ENCODE results near the gene CYP46A1. TPM values are rescaled to one million over a fixed set of nuclear protein-coding genes. Genes with fewer than 3 reads are reported as not detected.

The CYP46A1 gene
- total and polyA plus RNA-seq, 9 donors = 2.3 to 6.3 (median 3.7) TPM

DNA sequence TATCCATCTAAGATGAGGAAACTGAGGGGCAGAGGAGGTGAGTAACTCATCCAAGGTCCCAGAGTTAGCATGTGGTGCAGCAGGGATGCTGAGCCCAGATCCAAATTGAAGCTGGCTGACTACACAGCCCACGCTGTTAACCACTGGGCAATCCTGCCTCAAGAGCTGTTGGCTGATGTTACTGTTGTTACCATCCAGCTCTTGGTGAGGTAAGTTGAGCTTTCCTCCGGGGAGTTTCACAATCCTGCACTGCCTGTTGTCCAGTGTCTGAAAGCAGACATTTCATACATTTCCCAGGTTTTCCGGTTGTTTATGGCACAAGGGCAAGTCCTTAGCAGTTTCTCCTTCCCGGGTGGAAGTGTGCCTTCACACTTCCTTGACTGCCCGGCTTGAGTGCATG, 14.5 kb downstream of the CYP46A1 start:
- Histone ChIP-seq H3K36me3 (ENCODE audit: control insufficient read depth, insufficient read depth, low read length) (no peaks in the 10 kb centered on the region), H3K9me3 (replicated peaks; ENCODE audit: control insufficient read depth, low read depth, low read length) (peaks cover 13% of the 10 kb centered on the region), H3K27ac (ENCODE audit: low read length) (no peak overlapping the region), H3K4me3 (ENCODE audit: low read length) (no peak overlapping the region), H3K27me3 (ENCODE audit: control insufficient read depth, insufficient read depth, low read length) (no peaks in the 10 kb centered on the region), H3K4me1 (ENCODE audit: control insufficient read depth, insufficient read depth, low read length) (no peaks in the 10 kb centered on the region)
- WGBS (ENCODE audit: insufficient coverage) = 47% methylated on average over 4 of the region's 5 CpGs
- no peak for DNase-seq

DNA sequence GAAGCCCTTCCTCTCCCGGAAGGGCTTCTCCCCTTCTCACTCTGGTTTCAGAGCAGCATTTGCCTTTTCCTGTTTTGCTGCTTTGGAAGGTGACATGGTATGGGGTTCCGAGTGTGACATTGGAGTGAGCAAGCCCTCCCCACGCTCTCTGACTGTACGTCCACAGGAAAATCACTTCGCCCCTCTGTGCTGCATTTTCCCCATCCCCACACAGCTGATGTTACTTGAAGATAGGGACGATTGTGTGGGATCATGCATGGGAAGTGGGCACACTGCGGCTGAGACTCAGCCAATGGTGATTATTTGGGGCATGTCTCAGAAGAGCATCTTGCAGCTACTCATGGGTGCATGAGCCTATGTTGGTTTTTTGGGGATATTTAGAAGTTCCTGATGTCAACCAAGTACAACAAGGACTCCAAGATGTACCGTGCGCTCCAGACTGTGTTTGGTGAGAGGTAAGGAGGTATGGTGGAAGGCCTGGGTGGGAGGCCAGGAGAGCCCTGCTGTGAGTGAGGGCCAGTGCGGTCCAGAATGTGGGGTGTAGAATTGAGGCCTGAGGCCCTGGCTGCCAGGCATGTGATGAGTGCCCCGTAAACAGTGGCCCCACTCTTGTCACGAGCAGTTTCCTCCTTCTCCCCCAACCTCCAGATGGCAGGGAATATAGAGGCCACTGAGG, 15.1 kb downstream of the CYP46A1 start:
- Histone ChIP-seq H3K36me3 (ENCODE audit: control insufficient read depth, insufficient read depth, low read length) (no peaks in the 10 kb centered on the region), H3K4me1 (ENCODE audit: control insufficient read depth, insufficient read depth, low read length) (no peaks in the 10 kb centered on the region), H3K27ac (ENCODE audit: low read length) (no peak overlapping the region), H3K4me3 (ENCODE audit: low read length) (no peak overlapping the region), H3K27me3 (ENCODE audit: control insufficient read depth, insufficient read depth, low read length) (no peaks in the 10 kb centered on the region), H3K9me3 (replicated peaks; ENCODE audit: control insufficient read depth, low read depth, low read length) (peaks cover 15% of the 10 kb centered on the region)
- DNase-seq = no peak
- WGBS (ENCODE audit: insufficient coverage) = 90% methylated on average over 3 of the region's 12 CpGs

DNA sequence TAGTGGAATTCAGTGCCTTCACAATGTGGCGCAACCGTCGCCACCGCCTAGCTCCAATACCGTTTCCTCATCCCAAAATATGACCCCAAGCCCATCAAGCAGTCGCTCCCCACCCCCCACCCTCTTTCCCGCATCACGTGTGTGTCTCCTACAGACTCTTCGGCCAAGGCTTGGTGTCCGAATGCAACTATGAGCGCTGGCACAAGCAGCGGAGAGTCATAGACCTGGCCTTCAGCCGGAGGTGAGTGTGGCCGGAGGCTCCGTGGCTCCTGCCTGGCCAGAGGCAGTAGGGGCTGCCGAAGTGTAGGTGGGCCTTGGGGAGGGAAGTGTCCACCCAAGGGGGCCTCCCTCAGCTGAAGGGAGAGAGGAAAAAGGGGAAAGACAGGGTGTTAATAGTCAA, 15.8 kb downstream of the CYP46A1 start:
- Histone ChIP-seq H3K27ac (ENCODE audit: low read length) (no peak overlapping the region), H3K36me3 (ENCODE audit: control insufficient read depth, insufficient read depth, low read length) (no peaks in the 10 kb centered on the region), H3K4me3 (ENCODE audit: low read length) (no peak overlapping the region), H3K4me1 (ENCODE audit: control insufficient read depth, insufficient read depth, low read length) (no peaks in the 10 kb centered on the region), H3K27me3 (ENCODE audit: control insufficient read depth, insufficient read depth, low read length) (no peaks in the 10 kb centered on the region), H3K9me3 (replicated peaks; ENCODE audit: control insufficient read depth, low read depth, low read length) (peaks cover 15% of the 10 kb centered on the region)
- no peak for DNase-seq
- 91% methylated on average over 15 of the region's 16 CpGs for WGBS (ENCODE audit: insufficient coverage)

DNA sequence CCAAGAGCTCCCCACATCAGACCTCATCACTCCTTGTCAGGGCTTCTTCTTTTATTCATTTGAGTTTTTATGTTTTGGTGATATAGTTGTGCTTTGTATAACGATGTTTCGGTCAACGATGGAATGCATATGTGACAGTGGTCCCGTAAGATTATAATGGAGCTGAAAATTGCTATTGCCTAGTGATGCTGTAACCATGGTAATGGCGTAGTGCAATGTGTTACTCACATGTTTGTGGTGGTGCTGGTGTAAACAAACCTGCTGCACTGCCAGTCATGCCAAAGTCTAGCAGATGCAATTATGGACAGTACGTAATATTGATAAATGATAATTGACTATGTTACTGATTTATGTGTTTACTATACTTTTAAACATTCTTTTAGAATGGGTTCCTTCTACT, 16.3 kb downstream of the CYP46A1 start:
- Histone ChIP-seq H3K4me3 (ENCODE audit: low read length) (no peak overlapping the region), H3K27me3 (ENCODE audit: control insufficient read depth, insufficient read depth, low read length) (no peaks in the 10 kb centered on the region), H3K36me3 (ENCODE audit: control insufficient read depth, insufficient read depth, low read length) (no peaks in the 10 kb centered on the region), H3K4me1 (ENCODE audit: control insufficient read depth, insufficient read depth, low read length) (no peaks in the 10 kb centered on the region), H3K27ac (ENCODE audit: low read length) (no peak overlapping the region), H3K9me3 (replicated peaks; ENCODE audit: control insufficient read depth, low read depth, low read length) (peaks cover 15% of the 10 kb centered on the region)
- 89% methylated on average over 5 of the region's 6 CpGs for WGBS (ENCODE audit: insufficient coverage)
- no peak for DNase-seq

DNA sequence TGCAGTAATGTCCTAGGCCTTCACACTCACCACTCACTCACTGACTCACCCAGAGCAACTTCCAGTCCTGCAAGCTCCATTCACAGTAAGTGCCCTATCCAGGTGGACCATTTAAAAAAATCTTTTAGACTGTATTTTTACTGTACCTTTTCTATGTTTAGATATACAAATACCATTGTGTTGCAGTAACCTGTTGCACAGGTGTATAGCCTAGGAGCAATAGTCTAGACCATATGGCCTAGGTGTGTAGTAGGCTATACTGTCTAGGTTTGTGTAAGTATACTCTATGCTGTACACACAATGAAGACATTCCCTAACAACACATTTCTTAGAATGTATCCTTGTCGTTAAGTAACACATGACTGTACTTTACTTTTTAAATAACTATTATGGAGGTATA, 17.2 kb downstream of the CYP46A1 start:
- Histone ChIP-seq H3K4me3 (ENCODE audit: low read length) (no peak overlapping the region), H3K9me3 (replicated peaks; ENCODE audit: control insufficient read depth, low read depth, low read length) (peaks cover 15% of the 10 kb centered on the region), H3K27ac (ENCODE audit: low read length) (no peak overlapping the region), H3K27me3 (ENCODE audit: control insufficient read depth, insufficient read depth, low read length) (no peaks in the 10 kb centered on the region), H3K4me1 (ENCODE audit: control insufficient read depth, insufficient read depth, low read length) (no peaks in the 10 kb centered on the region), H3K36me3 (ENCODE audit: control insufficient read depth, insufficient read depth, low read length) (no peaks in the 10 kb centered on the region)
- WGBS (ENCODE audit: insufficient coverage) = no CpG with 5 or more reads among the region's 1 CpG
- DNase-seq = no peak

- Histone ChIP-seq H3K4me1 (ENCODE audit: control insufficient read depth, insufficient read depth, low read length) (no peaks in the 10 kb centered on the region), H3K9me3 (replicated peaks; ENCODE audit: control insufficient read depth, low read depth, low read length) (peaks cover 15% of the 10 kb centered on the region), H3K36me3 (ENCODE audit: control insufficient read depth, insufficient read depth, low read length) (no peaks in the 10 kb centered on the region), H3K4me3 (ENCODE audit: low read length) (no peak overlapping the region), H3K27me3 (ENCODE audit: control insufficient read depth, insufficient read depth, low read length) (no peaks in the 10 kb centered on the region), H3K27ac (ENCODE audit: low read length) (no peak overlapping the region)
- DNase-seq = no peak
Measured at GRCh38 chr14:99702115-99702514, 18.0 kb downstream of the CYP46A1 start.

- no CpG with 5 or more reads among the region's 3 CpGs for WGBS (ENCODE audit: insufficient coverage)
- H3K4me3 ChIP-seq (ENCODE audit: low read length) = no peak overlapping the region
- no peaks in the 10 kb centered on the region for H3K36me3 ChIP-seq (ENCODE audit: control insufficient read depth, insufficient read depth, low read length)
- H3K27ac ChIP-seq (ENCODE audit: low read length) = no peak overlapping the region
- peaks cover 15% of the 10 kb centered on the region for H3K9me3 ChIP-seq (replicated peaks; ENCODE audit: control insufficient read depth, low read depth, low read length)
- H3K4me1 ChIP-seq (ENCODE audit: control insufficient read depth, insufficient read depth, low read length) = no peaks in the 10 kb centered on the region
- H3K27me3 ChIP-seq (ENCODE audit: control insufficient read depth, insufficient read depth, low read length) = no peaks in the 10 kb centered on the region
- no peak for DNase-seq
Measured at GRCh38 chr14:99703381-99703780, 19.3 kb downstream of the CYP46A1 start.

GRCh38 chr14:99704037-99704436, 19.9 kb downstream of the CYP46A1 start:
- H3K9me3 ChIP-seq (replicated peaks; ENCODE audit: control insufficient read depth, low read depth, low read length) = peaks cover 19% of the 10 kb centered on the region
- H3K4me3 ChIP-seq (ENCODE audit: low read length) = no peak overlapping the region
- no peaks in the 10 kb centered on the region for H3K4me1 ChIP-seq (ENCODE audit: control insufficient read depth, insufficient read depth, low read length)
- DNase-seq = no peak
- WGBS (ENCODE audit: insufficient coverage) = no CpG with 5 or more reads among the region's 2 CpGs
- no peaks in the 10 kb centered on the region for H3K27me3 ChIP-seq (ENCODE audit: control insufficient read depth, insufficient read depth, low read length)
- H3K36me3 ChIP-seq (ENCODE audit: control insufficient read depth, insufficient read depth, low read length) = no peaks in the 10 kb centered on the region
- H3K27ac ChIP-seq (ENCODE audit: low read length) = no peak overlapping the region

DNA sequence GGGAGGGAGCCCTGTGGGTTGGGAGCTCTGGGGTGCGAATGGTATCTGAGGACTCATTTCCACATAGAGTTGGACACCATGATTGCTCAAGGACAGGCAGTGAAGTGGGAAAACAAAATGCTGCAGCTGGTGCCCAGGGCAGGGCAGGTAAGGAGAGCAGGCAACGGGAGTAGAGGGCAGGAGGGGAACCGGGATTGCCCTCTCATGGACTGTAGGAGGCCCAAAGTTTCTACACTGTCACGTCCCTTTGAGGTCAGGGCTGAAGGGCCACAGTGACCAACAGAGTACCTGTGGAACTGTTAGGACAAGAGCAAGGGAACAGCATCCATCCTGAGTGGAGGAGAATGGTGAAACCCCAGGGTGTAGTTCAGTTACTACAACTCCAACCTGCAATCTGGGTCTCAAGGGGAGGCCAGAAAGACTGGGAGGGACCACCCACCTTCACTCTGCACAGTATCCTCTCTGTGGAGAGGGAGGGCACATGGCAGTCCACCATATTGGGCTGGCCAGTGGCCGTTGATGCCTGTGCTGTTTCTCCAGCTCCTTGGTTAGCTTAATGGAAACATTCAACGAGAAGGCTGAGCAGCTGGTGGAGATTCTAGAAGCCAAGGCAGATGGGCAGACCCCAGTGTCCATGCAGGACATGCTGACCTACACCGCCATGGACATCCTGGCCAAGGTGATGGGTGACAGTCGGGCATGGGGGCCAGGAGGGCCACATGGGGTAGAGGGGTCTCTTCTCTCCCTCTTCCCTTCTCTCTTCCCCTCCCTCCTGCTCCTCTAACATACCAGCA, 22.2 kb downstream of the CYP46A1 start:
- no peak overlapping the region for H3K27ac ChIP-seq (ENCODE audit: low read length)
- peaks cover 19% of the 10 kb centered on the region for H3K9me3 ChIP-seq (replicated peaks; ENCODE audit: control insufficient read depth, low read depth, low read length)
- H3K27me3 ChIP-seq (ENCODE audit: control insufficient read depth, insufficient read depth, low read length) = no peaks in the 10 kb centered on the region
- DNase-seq = no peak
- no peaks in the 10 kb centered on the region for H3K4me1 ChIP-seq (ENCODE audit: control insufficient read depth, insufficient read depth, low read length)
- 66% methylated on average over 6 of the region's 8 CpGs for WGBS (ENCODE audit: insufficient coverage)
- no peak overlapping the region for H3K4me3 ChIP-seq (ENCODE audit: low read length)
- no peaks in the 10 kb centered on the region for H3K36me3 ChIP-seq (ENCODE audit: control insufficient read depth, insufficient read depth, low read length)

DNA sequence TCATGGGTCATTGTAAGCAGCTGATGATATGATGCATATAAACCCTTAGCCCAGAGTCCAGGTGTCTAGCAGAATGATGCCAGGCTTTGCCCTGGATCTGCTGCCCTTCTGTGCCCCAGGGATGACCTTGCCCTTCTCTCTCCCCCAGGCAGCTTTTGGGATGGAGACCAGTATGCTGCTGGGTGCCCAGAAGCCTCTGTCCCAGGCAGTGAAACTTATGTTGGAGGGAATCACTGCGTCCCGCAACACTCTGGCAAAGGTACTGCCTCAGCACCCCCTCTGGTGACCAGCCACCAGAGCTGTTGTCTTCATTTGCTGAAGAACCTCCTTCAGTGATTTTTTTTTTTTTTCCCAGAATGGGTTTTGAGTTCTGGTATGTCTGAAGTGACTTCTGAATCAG, 23.3 kb downstream of the CYP46A1 start:
- no peaks in the 10 kb centered on the region for H3K36me3 ChIP-seq (ENCODE audit: control insufficient read depth, insufficient read depth, low read length)
- WGBS (ENCODE audit: insufficient coverage) = no CpG with 5 or more reads among the region's 2 CpGs
- H3K27ac ChIP-seq (ENCODE audit: low read length) = no peak overlapping the region
- no peaks in the 10 kb centered on the region for H3K4me1 ChIP-seq (ENCODE audit: control insufficient read depth, insufficient read depth, low read length)
- no peak overlapping the region for H3K4me3 ChIP-seq (ENCODE audit: low read length)
- H3K27me3 ChIP-seq (ENCODE audit: control insufficient read depth, insufficient read depth, low read length) = no peaks in the 10 kb centered on the region
- peaks cover 16% of the 10 kb centered on the region for H3K9me3 ChIP-seq (replicated peaks; ENCODE audit: control insufficient read depth, low read depth, low read length)
- DNase-seq = no peak
